SK-N-SH (cell line): Measurements from ENCODE around the gene AIF1L. TPM values are rescaled to one million over a fixed set of nuclear protein-coding genes. Genes with fewer than 3 reads are reported as not detected.

Experiments
- CTCF ChIA-PET: fragments of 300-600, 350-600 bp; formaldehyde crosslinking; extraction: SDS; loops from one replicate; lab custom pipeline; 2021; lab: Yijun Ruan, JAX
- POLR2A ChIA-PET: fragments of 350-600 bp; sonication (Branson Sonifier 250); formaldehyde crosslinking; extraction: SDS; loops from one replicate; lab custom pipeline; 2020; ENCODE audit warnings: antibody characterized with exemption, inconsistent platforms; lab: Yijun Ruan, JAX
- DNase-seq: peaks from one replicate; pipeline ENCODE4 v3.0.0; 2012
- H2AFZ ChIP-seq: fragments of 200-600 bp; sonication (generic); 2 replicates; pipeline ENCODE4 v1.8.1; 2016; ENCODE audit warnings: antibody characterized with exemption, mild to moderate bottlenecking, low read depth
- H3F3A ChIP-seq: fragments of 200-600 bp; sonication (generic); replicated peaks from 2 replicates; pipeline ENCODE3; 2016; ENCODE audit warnings: antibody characterized with exemption, mild to moderate bottlenecking; ENCODE audit not compliant: insufficient read depth
- H3K27ac ChIP-seq, 2 experiments: fragments of 200-500 bp in 1 of 2; fragments of 200-600 bp in 1 of 2; sonication (Bioruptor generic) in 1 of 2; sonication (generic), shearing (Covaris generic) in 1 of 2; 2 replicates each; pipeline versions ENCODE4 v1.5.1 to v1.6.1; 2014 to 2016; ENCODE audit warnings: low read depth in 2 of 2, inconsistent platforms in 1 of 2, low read length in 1 of 2, mild to moderate bottlenecking in 1 of 2, mixed read lengths in 1 of 2
- H3K27me3 ChIP-seq: fragments of 200-600 bp; sonication (generic), shearing (Covaris generic); 2 replicates; pipeline ENCODE4 v1.6.1; 2016; ENCODE audit warnings: mixed run types; ENCODE audit not compliant: insufficient read depth
- H3K36me3 ChIP-seq, 2 experiments: fragments of 200-500 bp in 1 of 2; fragments of 200-600 bp in 1 of 2; sonication (Bioruptor generic) in 1 of 2; sonication (generic) in 1 of 2; replicated peaks in 1 of 2; 2 replicates each; pipeline versions ENCODE3 to v1.5.1; 2014 to 2016; ENCODE audit warnings: low read length in 1 of 2, mild to moderate bottlenecking in 1 of 2; ENCODE audit not compliant: insufficient read depth in 2 of 2, control insufficient read depth in 1 of 2
- H3K4me1 ChIP-seq, 2 experiments: fragments of 200-500 bp in 1 of 2; fragments of 200-600 bp in 1 of 2; sonication (Bioruptor generic) in 1 of 2; sonication (generic), shearing (Covaris generic) in 1 of 2; 2 replicates each; pipeline versions ENCODE4 v1.5.1 to v1.6.1; 2014 to 2016; ENCODE audit warnings: low read depth in 1 of 2, low read length in 1 of 2, mixed run types in 1 of 2; ENCODE audit not compliant: insufficient read depth in 2 of 2, control insufficient read depth in 1 of 2
- H3K4me2 ChIP-seq: fragments of 200-600 bp; sonication (generic), shearing (Covaris generic); 2 replicates; pipeline ENCODE4 v1.6.1; 2017; ENCODE audit warnings: mixed run types
- H3K4me3 ChIP-seq, 2 experiments: fragments of 200-500 bp in 1 of 2; fragments of 200-600 bp in 1 of 2; sonication (Bioruptor generic) in 1 of 2; sonication (generic), shearing (Covaris generic) in 1 of 2; 2 replicates each; pipeline versions ENCODE4 v1.5.1 to v1.8.1; 2014 to 2016; ENCODE audit warnings: low read depth in 2 of 2, inconsistent platforms in 1 of 2, low read length in 1 of 2, mild to moderate bottlenecking in 1 of 2, mixed read lengths in 1 of 2, moderate library complexity in 1 of 2
- H3K79me2 ChIP-seq: fragments of 200-600 bp; sonication (generic); 2 replicates; pipeline ENCODE4 v1.8.1; 2017; ENCODE audit warnings: mild to moderate bottlenecking; ENCODE audit not compliant: insufficient read depth
- H3K9ac ChIP-seq: fragments of 200-600 bp; sonication (generic); 2 replicates; pipeline ENCODE4 v1.6.1; 2017; ENCODE audit warnings: mixed run types
- H3K9me2 ChIP-seq: fragments of 200-600 bp; sonication (generic); 2 replicates; pipeline ENCODE4 v1.6.1; 2017; ENCODE audit warnings: mixed run types
- H3K9me3 ChIP-seq: fragments of 200-600 bp; sonication (generic); 2 replicates; pipeline ENCODE4 v1.6.1; 2017; ENCODE audit warnings: mixed run types, mild to moderate bottlenecking, moderate library complexity
- H4K20me1 ChIP-seq: fragments of 200-600 bp; sonication (generic); 2 replicates; pipeline ENCODE4 v1.6.1; 2017; ENCODE audit warnings: mild to moderate bottlenecking, mixed run types; ENCODE audit not compliant: insufficient read depth
- CHD2 ChIP-seq: fragments of 150-350 bp; IDR thresholded peaks from 2 replicates; pipeline ENCODE4 v1.6.1; 2018; ENCODE audit warnings: low read length; ENCODE audit not compliant: partially characterized antibody
- CTCF ChIP-seq: fragments of 200-600 bp; sonication (generic); IDR thresholded peaks from 2 replicates; pipeline ENCODE4 v1.6.1; 2017; ENCODE audit warnings: antibody characterized with exemption, mild to moderate bottlenecking, moderate library complexity
- ELF1 ChIP-seq: IDR thresholded peaks from 2 replicates; pipeline ENCODE4 v1.4.0; 2012
- EZH2phosphoT487 ChIP-seq: fragments of 200-600 bp; sonication (generic); IDR thresholded peaks from 2 replicates; pipeline ENCODE4 v1.6.1; 2017; ENCODE audit warnings: low read depth, mixed run types, mild to moderate bottlenecking, antibody characterized with exemption, moderate library complexity, borderline replicate concordance
- GABPA ChIP-seq: IDR thresholded peaks from 2 replicates; pipeline ENCODE4 v1.4.0; 2012; ENCODE audit warnings: low read depth, mild to moderate bottlenecking
- IRF3 ChIP-seq: fragments of 150-350 bp; IDR thresholded peaks from 2 replicates; pipeline ENCODE4 v1.6.1; 2016; ENCODE audit warnings: mild to moderate bottlenecking, low read depth, low read length
- MAX ChIP-seq: IDR thresholded peaks from 2 replicates; pipeline ENCODE4 v1.4.0; 2012; ENCODE audit warnings: low read depth
- MXI1 ChIP-seq: IDR thresholded peaks from 2 replicates; pipeline ENCODE4 v1.6.1; 2012; ENCODE audit warnings: mild to moderate bottlenecking, low read depth, low read length, improper control_type of control experiment
- NFIC ChIP-seq: IDR thresholded peaks from 2 replicates; pipeline ENCODE4 v1.4.0; 2012; ENCODE audit warnings: borderline replicate concordance
- PBX3 ChIP-seq: IDR thresholded peaks from 2 replicates; pipeline ENCODE4; 2012
- POLR2AphosphoS5 ChIP-seq: IDR thresholded peaks from 2 replicates; pipeline ENCODE4 v1.6.1; 2012; ENCODE audit warnings: low read depth, low read length
- RAD21 ChIP-seq: IDR thresholded peaks from 2 replicates; pipeline ENCODE4 v1.6.1; 2012; ENCODE audit warnings: mild to moderate bottlenecking, low read length
- REST ChIP-seq: IDR thresholded peaks from 2 replicates; pipeline ENCODE4 v1.6.1; 2012; ENCODE audit warnings: mild to moderate bottlenecking, low read depth, low read length, moderate library complexity
- SMC3 ChIP-seq: IDR thresholded peaks from 2 replicates; pipeline ENCODE4 v1.6.1; 2012; ENCODE audit warnings: low read depth, low read length, improper control_type of control experiment
- TAF1 ChIP-seq: IDR thresholded peaks from 2 replicates; pipeline ENCODE4 v1.6.1; 2012; ENCODE audit warnings: low read depth, mild to moderate bottlenecking, low read length, moderate library complexity, borderline replicate concordance
- TCF12 ChIP-seq: IDR thresholded peaks from 2 replicates; pipeline ENCODE4 v1.4.0; 2012
- TEAD4 ChIP-seq: IDR thresholded peaks from 2 replicates; pipeline ENCODE4 v1.4.0; 2012; ENCODE audit warnings: mild to moderate bottlenecking, borderline replicate concordance; ENCODE audit not compliant: insufficient read depth
- USF2 ChIP-seq: fragments of 150-350 bp; IDR thresholded peaks from 2 replicates; pipeline ENCODE4 v1.6.1; 2017; ENCODE audit warnings: antibody characterized with exemption, low read length, low read depth, borderline replicate concordance
- YY1 ChIP-seq: IDR thresholded peaks from 2 replicates; pipeline ENCODE4 v1.4.0; 2012; ENCODE audit warnings: low read depth, mild to moderate bottlenecking
- WGBS: methylation state at CpG from one replicate; pipeline ENCODE4 v1.1.6; 2017; ENCODE audit warnings: low lambda C conversion rate; 5-methylcytosine and 5-hydroxymethylcytosine counted together
- polyA plus RNA-seq, 3 experiments: library from polyadenylated mRNA; depleted of rRNA; stranded (reverse); fragments of >200 nt; gene quantifications; 2 replicates each; pipeline ENCODE4 v1.2.3, GENCODE V29; 2012

The AIF1L gene
- polyA plus RNA-seq, 1 of the 3 experiments (the other 2 are of a cell fraction) = 0.26 TPM

- Histone ChIP-seq H3K9me3 (no peaks in the 10 kb centered on the region), H3F3A (no peaks in the 10 kb centered on the region), H3K4me2 (no peak overlapping the region), H3K4me3 (no peak overlapping the region), H3K27me3 (no peaks in the 10 kb centered on the region), H3K9ac (no peak overlapping the region), H3K27ac (no peak overlapping the region), H3K79me2 (no peaks in the 10 kb centered on the region), H2AFZ (no peak overlapping the region), H4K20me1 (no peaks in the 10 kb centered on the region), H3K36me3 (no peaks in the 10 kb centered on the region), H3K9me2 (no peaks in the 10 kb centered on the region), H3K4me1 (no peaks in the 10 kb centered on the region; a peak in 1 of 4 replicates)
- DNase-seq = no peak
- 81% methylated on average over 19 of the region's 22 CpGs for WGBS
- ChIA-PET POLR2A (no interaction called here), CTCF (interaction anchor here (0.6 kb wide), 1 partner anchor 14 kb away, joined by 3 read pairs; no protein-coding TSS in a partner anchor)
- no peak for TF ChIP-seq TAF1
- no peak for TF ChIP-seq POLR2AphosphoS5
- no peak for TF ChIP-seq GABPA
- TF ChIP-seq TEAD4 = no peak
- TF ChIP-seq REST = no peak
- TF ChIP-seq IRF3 = no peak
- no peak for TF ChIP-seq PBX3
- no peak for TF ChIP-seq YY1
- no peak for TF ChIP-seq CHD2
- TF ChIP-seq MXI1 = no peak
- no peak for TF ChIP-seq TCF12
- TF ChIP-seq EZH2phosphoT487 = no peak
- no peak for TF ChIP-seq CTCF
- no peak for TF ChIP-seq SMC3
- no peak for TF ChIP-seq ELF1
- no peak for TF ChIP-seq USF2
- no peak for TF ChIP-seq RAD21
- no peak for TF ChIP-seq NFIC
- TF ChIP-seq MAX = no peak
Observed at GRCh38 chr9:131116281-131117120, 20.2 kb downstream of the AIF1L start.
